H1 (cell line): Measurements from ENCODE around the gene DTX3. TPM values are rescaled to one million over a fixed set of nuclear protein-coding genes. Genes with fewer than 3 reads are reported as not detected.
A peak's percentile ranks its signal among the peaks of the same experiment; 100 is the strongest.

Experiments used
- CTCF ChIA-PET: fragments of 300-600 bp; sonication (Branson Sonifier 250); formaldehyde crosslinking; loops from one replicate; lab custom pipeline; 2021; ENCODE audit not compliant: partially characterized antibody; lab: Charles Lee
- POLR2A ChIA-PET: fragments of 300-600 bp; sonication (Branson Sonifier 250); formaldehyde crosslinking; loops from one replicate; lab custom pipeline; 2021; ENCODE audit warnings: inconsistent platforms; ENCODE audit not compliant: partially characterized antibody; lab: Charles Lee
- DNase-seq, 2 experiments: peaks; one replicate each; pipeline versions ENCODE4 v3.0.0 to v3.0.0-alpha.2; 2010 to 2022; ENCODE audit warnings: low spot score in 2 of 2, low read depth in 1 of 2, mixed read lengths in 1 of 2
- FAIRE-seq: peaks from 2 replicates; lab custom pipeline; 2011; peaks lifted over from hg19 to GRCh38; lab: Jason Lieb, UNC
- H2AFZ ChIP-seq: 2 replicates; pipeline ENCODE4 v1.8.1; 2012; ENCODE audit warnings: low read length, inconsistent platforms
- H2AK5ac ChIP-seq: 2 replicates; pipeline ENCODE4 v1.6.1; 2013; ENCODE audit warnings: low read depth, low read length
- H2BK120ac ChIP-seq: replicated peaks from 2 replicates; pipeline ENCODE3; 2013; ENCODE audit warnings: low read depth, low read length, inconsistent platforms
- H2BK12ac ChIP-seq: 2 replicates; pipeline ENCODE4 v1.6.1; 2013; ENCODE audit warnings: low read depth, low read length
- H2BK15ac ChIP-seq: 2 replicates; pipeline ENCODE4 v1.6.1; 2013; ENCODE audit warnings: low read length
- H2BK20ac ChIP-seq: 2 replicates; pipeline ENCODE4 v1.6.1; 2013; ENCODE audit warnings: low read length
- H2BK5ac ChIP-seq: 2 replicates; pipeline ENCODE4 v1.6.1; 2013; ENCODE audit warnings: low read depth, low read length
- H3K14ac ChIP-seq: 2 replicates; pipeline ENCODE4 v1.6.1; 2013; ENCODE audit warnings: inconsistent platforms; ENCODE audit not compliant: insufficient read length
- H3K18ac ChIP-seq: 2 replicates; pipeline ENCODE4 v1.6.1; 2013; ENCODE audit warnings: low read length; ENCODE audit errors: extremely low read depth
- H3K23ac ChIP-seq: 2 replicates; pipeline ENCODE4 v1.6.1; 2013; ENCODE audit warnings: inconsistent platforms; ENCODE audit not compliant: insufficient read length
- H3K23me2 ChIP-seq: 2 replicates; pipeline ENCODE4 v1.6.1; 2013; ENCODE audit warnings: low read depth, low read length
- H3K27ac ChIP-seq: 2 replicates; pipeline ENCODE4 v1.6.1; 2011; ENCODE audit warnings: low read depth, low read length, inconsistent platforms
- H3K27me3 ChIP-seq, 4 experiments: replicated peaks in 1 of 4; 1 replicate in 1 of 4; 2 replicates in 3 of 4; pipeline versions ENCODE4 v1.6.1 to v1.8.1; 2011 to 2013; ENCODE audit warnings: low read length in 3 of 4, mild to moderate bottlenecking in 3 of 4, inconsistent platforms in 2 of 4, mixed read lengths in 2 of 4, moderate library complexity in 1 of 4; ENCODE audit not compliant: control insufficient read depth in 3 of 4, insufficient read depth in 3 of 4; ENCODE audit errors: extremely low read depth in 1 of 4
- H3K36me3 ChIP-seq, 4 experiments: 2 replicates each; pipeline versions ENCODE4 v1.6.1 to v1.8.1; 2011 to 2013; ENCODE audit warnings: mild to moderate bottlenecking in 4 of 4, low read length in 3 of 4, moderate library complexity in 2 of 4, control low read depth in 1 of 4, inconsistent platforms in 1 of 4; ENCODE audit not compliant: insufficient read depth in 4 of 4, control insufficient read depth in 2 of 4
- H3K4ac ChIP-seq: replicated peaks from 2 replicates; pipeline ENCODE3; 2013; ENCODE audit warnings: low read length, low read depth, mixed read lengths, inconsistent platforms; ENCODE audit not compliant: insufficient read length
- H3K4me1 ChIP-seq, 4 experiments: replicated peaks in 1 of 4; 1 replicate in 1 of 4; 2 replicates in 3 of 4; pipeline versions ENCODE4 v1.6.1 to v1.8.1; 2011 to 2013; ENCODE audit warnings: low read length in 3 of 4, inconsistent platforms in 2 of 4, mixed read lengths in 1 of 4; ENCODE audit not compliant: insufficient read depth in 4 of 4, control insufficient read depth in 3 of 4
- H3K4me2 ChIP-seq, 2 experiments: 2 replicates each; pipeline versions ENCODE4 v1.6.1 to v1.8.1; 2011 to 2013; ENCODE audit warnings: low read depth in 2 of 2, low read length in 2 of 2, control low read depth in 1 of 2, inconsistent platforms in 1 of 2, mild to moderate bottlenecking in 1 of 2; ENCODE audit not compliant: insufficient read depth in 1 of 2
- H3K4me3 ChIP-seq, 4 experiments: fragments of 200-600, 300-600 bp in 1 of 4; sonication (generic), shearing (Covaris generic), sonication (Bioruptor Twin) in 1 of 4; 2 replicates each; pipeline versions ENCODE4 v1.5.1 to v1.8.1; 2011 to 2016; ENCODE audit warnings: low read length in 4 of 4, low read depth in 3 of 4, control low read depth in 2 of 4, inconsistent platforms in 2 of 4, mild to moderate bottlenecking in 2 of 4, mixed read lengths in 1 of 4, moderate library complexity in 1 of 4; ENCODE audit not compliant: insufficient read depth in 2 of 4; ENCODE audit errors: extremely low read depth in 1 of 4
- H3K56ac ChIP-seq: replicated peaks from 2 replicates; pipeline ENCODE3; 2013; ENCODE audit warnings: low read depth, mild to moderate bottlenecking, mixed read lengths, low read length, inconsistent platforms; ENCODE audit not compliant: insufficient read length
- H3K79me1 ChIP-seq: 2 replicates; pipeline ENCODE4 v1.6.1; 2013; ENCODE audit warnings: low read depth, low read length, control low read depth
- H3K79me2 ChIP-seq, 2 experiments: 2 replicates each; pipeline versions ENCODE4 v1.6.1 to v1.8.1; 2012 to 2013; ENCODE audit warnings: low read length in 2 of 2, mild to moderate bottlenecking in 2 of 2, inconsistent platforms in 1 of 2; ENCODE audit not compliant: insufficient read depth in 2 of 2, control insufficient read depth in 1 of 2
- H3K9ac ChIP-seq, 4 experiments: replicated peaks in 1 of 4; 1 replicate in 1 of 4; 2 replicates in 3 of 4; pipeline versions ENCODE4 v1.6.1 to v1.8.1; 2011 to 2013; ENCODE audit warnings: low read depth in 3 of 4, low read length in 3 of 4, control low read depth in 2 of 4, mild to moderate bottlenecking in 2 of 4, moderate library complexity in 2 of 4, inconsistent platforms in 1 of 4; ENCODE audit errors: extremely low read depth in 1 of 4
- H3K9me3 ChIP-seq, 2 experiments: 2 replicates each; pipeline versions ENCODE4 v1.6.1 to v1.8.1; 2012 to 2013; ENCODE audit warnings: mild to moderate bottlenecking in 2 of 2, moderate library complexity in 2 of 2, control low read depth in 1 of 2, inconsistent platforms in 1 of 2, low read depth in 1 of 2, low read length in 1 of 2, mixed read lengths in 1 of 2; ENCODE audit not compliant: insufficient read depth in 2 of 2
- H4K20me1 ChIP-seq, 2 experiments: replicated peaks in 1 of 2; 2 replicates each; pipeline versions ENCODE3 to v1.8.1; 2011 to 2013; ENCODE audit warnings: inconsistent platforms in 2 of 2, low read length in 2 of 2, mild to moderate bottlenecking in 1 of 2; ENCODE audit not compliant: insufficient read depth in 2 of 2, control insufficient read depth in 1 of 2
- H4K5ac ChIP-seq: 2 replicates; pipeline ENCODE4 v1.6.1; 2013; ENCODE audit warnings: low read length, low read depth, mixed read lengths, inconsistent platforms; ENCODE audit not compliant: insufficient read length
- H4K8ac ChIP-seq: 2 replicates; pipeline ENCODE4 v1.8.0; 2013; ENCODE audit warnings: mild to moderate bottlenecking, moderate library complexity, low read length, inconsistent platforms; ENCODE audit not compliant: insufficient read depth; ENCODE audit errors: extremely low read depth
- H4K91ac ChIP-seq: replicated peaks from 2 replicates; pipeline ENCODE3; 2013; ENCODE audit warnings: low read length, mixed read lengths, inconsistent platforms; ENCODE audit not compliant: insufficient read length
- WGBS, 2 experiments: shearing (Covaris generic) in 1 of 2; methylation state at CpG; one replicate each; pipeline versions ENCODE4 v1.1.6 to v1.1.7; 2013 to 2015; ENCODE audit warnings: low lambda C conversion rate in 2 of 2, mixed read lengths in 2 of 2, inconsistent platforms in 1 of 2, low coverage in 1 of 2, missing lambda C conversion rate in 1 of 2; ENCODE audit not compliant: insufficient replicate concordance in 2 of 2, insufficient coverage in 1 of 2, insufficient read length in 1 of 2; ENCODE audit errors: extremely low coverage in 1 of 2, missing lambda C conversion rate in 1 of 2; 5-methylcytosine and 5-hydroxymethylcytosine counted together
- long read RNA-seq, 2 experiments: library from RNA in 1 of 2; library from capped mRNA in 1 of 2; stranded (forward); transcript quantifications; one replicate each; pipeline ENCODE4 v2.0.0, GENCODE V29; 2021; ENCODE audit warnings: inconsistent platforms in 1 of 2
- polyA minus RNA-seq, 3 experiments: library from RNA; depleted of rRNA, polyadenylated mRNA; stranded (reverse); fragments of >200 nt; gene quantifications; 1 replicate in 2 of 3; 2 replicates in 1 of 3; pipeline ENCODE4 v1.2.3, GENCODE V29; 2011
- polyA plus RNA-seq, 7 experiments: library from polyadenylated mRNA; depleted of rRNA in 3 of 7; stranded (reverse) in 5 of 7; unstranded in 2 of 7; fragments of >200 nt in 5 of 7; fragments of 200-250 nt in 2 of 7; gene quantifications; 1 replicate in 5 of 7; 2 replicates in 1 of 7; 4 replicates in 1 of 7; pipeline versions ENCODE4 v1.2.1 to v1.2.3, GENCODE V29; 2011 to 2013; ENCODE audit warnings: missing spikeins in 2 of 7, mixed read lengths in 2 of 7
- total RNA-seq: library from RNA; stranded (reverse); fragmentation: NEBNext Ultra II Directional; extraction: Animal tissue kit (Norgen Biotek cat#: 25700); gene quantifications from 2 replicates; pipeline ENCODE4 v1.2.1, GENCODE V29; 2021

Gene DTX3
- total RNA-seq (41.8 and 43.4 TPM in 2 replicates), polyA plus RNA-seq (2011; rRNA removed) (92.5 and 126 TPM in 2 replicates), polyA minus RNA-seq (2011; rRNA and poly(A)+ RNA removed) (27.3 and 38.8 TPM in 2 replicates)
- polyA plus RNA-seq (2011; cell fraction: cytosol; rRNA removed), result 92.5 TPM
- polyA plus RNA-seq (2011; cell fraction: nucleus; rRNA removed), result 373 TPM
- polyA plus RNA-seq (2012, experiment 1 of 2), result 66.9 to 71.1 TPM (median 70.4 TPM) in 4 replicates
- polyA plus RNA-seq (2012, experiment 2 of 2), result 45.9 TPM
- 41.7 TPM for polyA plus RNA-seq (2013, experiment 1 of 2)
- 36.1 TPM for polyA plus RNA-seq (2013, experiment 2 of 2)
- polyA minus RNA-seq (2011; cell fraction: cytosol; rRNA and poly(A)+ RNA removed), result 31.0 TPM
- polyA minus RNA-seq (2011; cell fraction: nucleus; rRNA and poly(A)+ RNA removed), result 52.0 TPM
- long read RNA-seq, experiment 1, partial matches to known transcripts, result 15 of 26 reads
- long read RNA-seq, experiment 1, other reads (novel, unspliced or antisense), result 7 of 26 reads
- long read RNA-seq, experiment 2, transcript DTX3-201 (7 exons, 2,029 nt), result major isoform, 6 of 15 reads
- long read RNA-seq, experiment 2, partial matches to known transcripts, result 2 of 15 reads
- long read RNA-seq, experiment 2, other reads (novel, unspliced or antisense), result 3 of 15 reads

GRCh38 chr12:57604454-57604991, at the start of gene DTX3:
TSS of gene DTX3 (plus strand) at chr12:57604824. CDS start at chr12:57606518, 1,694 bp downstream.
- peaks cover 0 to 10% of the 10 kb centered on the region in 2 experiments; a peak in 1 of 4 replicates for H3K79me2 ChIP-seq
- H3K79me1 ChIP-seq, result no peaks in the 10 kb centered on the region; the same call in 1 of the 2 replicates
- H3K36me3 ChIP-seq, result peaks cover 5 to 19% (median 13%) of the 10 kb centered on the region in 4 experiments; a peak in 6 of 8 replicates
- no peak within 1 kb of the TSS for H2BK20ac ChIP-seq
- ChIA-PET CTCF (interaction anchor here (0.6 to 6.3 kb wide), 7 partner anchors 14 to 29 kb away, joined by 3 to 40 read pairs (median 5); partner anchors contain the start of gene PIP4K2C), POLR2A (interaction anchor here (0.6 to 7.7 kb wide), 9 partner anchors 10 to 469 kb away, joined by 3 to 60 read pairs (median 5); partner anchors contain the start of gene PIP4K2C)
- WGBS, 2 experiments, result 0% methylated on average over 8 of the region's 36 CpGs; no CpG with 5 or more reads in 1 of the 2 experiments
- peak within 1 kb of the TSS; percentile 63; the same call in 1 of the 2 replicates for H2BK12ac ChIP-seq
- no peak within 1 kb of the TSS; the same call in 1 of the 2 replicates for H2BK15ac ChIP-seq
- H2BK5ac ChIP-seq, result peak within 1 kb of the TSS; percentile 95; the same call in 1 of the 2 replicates
- peaks cover 14% of the 10 kb centered on the region for H3K23me2 ChIP-seq
- no peaks in the 10 kb centered on the region for H3K9me3 ChIP-seq
- H3K18ac ChIP-seq, result peak within 1 kb of the TSS; percentile 71
- H2BK120ac ChIP-seq, result peak within 1 kb of the TSS; percentile 90
- FAIRE-seq (no peak), DNase-seq (peak in 1 of 2 experiments; percentile 70)
- H3K4me1 ChIP-seq, result peaks cover 7 to 11% (median 9%) of the 10 kb centered on the region in 4 experiments
- H3K4me2 ChIP-seq, result peak within 1 kb of the TSS; percentile 80 to 83
- H3K56ac ChIP-seq, result peak within 1 kb of the TSS; percentile 83
- H3K27ac ChIP-seq, result peak within 1 kb of the TSS; percentile 93
- 0 out of 7 replicates have a peak, but pooled peaks cover 0 to 4% (median 0%) of the 10 kb centered on the region in 4 experiments for H3K27me3 ChIP-seq
- no peak within 1 kb of the TSS for H2AK5ac ChIP-seq
- peak within 1 kb of the TSS; percentile 94 for H2AFZ ChIP-seq
- peak within 1 kb of the TSS; percentile 96 for H4K91ac ChIP-seq
- peak within 1 kb of the TSS; percentile 59 to 85 (median 81) for H3K9ac ChIP-seq
- peaks cover 0 to 2% of the 10 kb centered on the region in 2 experiments for H4K20me1 ChIP-seq
- no peak within 1 kb of the TSS for H3K23ac ChIP-seq
- no peak within 1 kb of the TSS for H3K4ac ChIP-seq
- H4K5ac ChIP-seq, result peak within 1 kb of the TSS; percentile 88
- peak within 1 kb of the TSS; percentile 85 for H4K8ac ChIP-seq
- H3K14ac ChIP-seq, result peak within 1 kb of the TSS; percentile 57
- H3K4me3 ChIP-seq, result peak within 1 kb of the TSS; percentile 53 to 84 (median 78)
